Measurements from ENCODE around the gene VTI1A.

The VTI1A gene

GRCh38 chr10:112524641-112525040, 77.6 kb downstream of the VTI1A start:
- no peaks in the 10 kb centered on the region for H3K9me3 ChIP-seq (ENCODE audit: control insufficient read depth, insufficient read depth, low read depth, low read length)
- H3K36me3 ChIP-seq (ENCODE audit: control insufficient read depth in 2 of 2, insufficient read depth in 1 of 2, low read length in 2 of 2): no peaks in the 10 kb centered on the region
- H3K27ac ChIP-seq (ENCODE audit: extremely low read depth, low read depth, low read length): no peak overlapping the region
- CTCF ChIA-PET: interaction anchor here (0.5 kb wide), 1 partner anchor 861 kb away, joined by 3 read pairs; no protein-coding TSS in a partner anchor
- peaks cover 11% of the 10 kb centered on the region; the same call in 1 of the 2 replicates for H3K4me1 ChIP-seq (ENCODE audit: control insufficient read depth, insufficient read depth, low read length)
- POLR2A ChIA-PET: no interaction called here
- TF ChIP-seq HOXC10 (CRISPR knock-in tag; IDR thresholded peaks at IDR 0.05) (no peak), ZNF664 (tag by site-specific recombination; IDR thresholded peaks at IDR 0.05) (no peak), REST (tag by site-specific recombination; IDR thresholded peaks at IDR 0.05) (no peak), ZNF521 (tag by site-specific recombination; IDR thresholded peaks at IDR 0.05) (no peak), ZNF623 (tag by site-specific recombination; IDR thresholded peaks at IDR 0.05) (no peak), GLIS2 (tag by site-specific recombination; IDR thresholded peaks at IDR 0.05) (no peak), ZNF837 (tag by site-specific recombination; IDR thresholded peaks at IDR 0.05) (no peak), ZFHX2 (tag by site-specific recombination; conservative IDR thresholded peaks at IDR 0.05) (no peak), ZNF791 (tag by site-specific recombination; IDR thresholded peaks at IDR 0.05) (no peak), ZNF488 (tag by site-specific recombination; IDR thresholded peaks at IDR 0.05) (no peak), CTCF (tag by site-specific recombination; IDR thresholded peaks at IDR 0.05) (no peak), ZFP41 (tag by site-specific recombination; IDR thresholded peaks at IDR 0.05; ENCODE audit: borderline replicate concordance) (no peak), SP3 (tag by site-specific recombination; IDR thresholded peaks at IDR 0.05) (no peak), ZNF138 (tag by site-specific recombination; IDR thresholded peaks at IDR 0.05; ENCODE audit: borderline replicate concordance) (no peak), PRDM2 (tag by site-specific recombination; IDR thresholded peaks at IDR 0.05; ENCODE audit: borderline replicate concordance) (no peak), ZNF174 (tag by site-specific recombination; IDR thresholded peaks at IDR 0.05) (no peak)
- TF ChIP-seq, protein P1, sequence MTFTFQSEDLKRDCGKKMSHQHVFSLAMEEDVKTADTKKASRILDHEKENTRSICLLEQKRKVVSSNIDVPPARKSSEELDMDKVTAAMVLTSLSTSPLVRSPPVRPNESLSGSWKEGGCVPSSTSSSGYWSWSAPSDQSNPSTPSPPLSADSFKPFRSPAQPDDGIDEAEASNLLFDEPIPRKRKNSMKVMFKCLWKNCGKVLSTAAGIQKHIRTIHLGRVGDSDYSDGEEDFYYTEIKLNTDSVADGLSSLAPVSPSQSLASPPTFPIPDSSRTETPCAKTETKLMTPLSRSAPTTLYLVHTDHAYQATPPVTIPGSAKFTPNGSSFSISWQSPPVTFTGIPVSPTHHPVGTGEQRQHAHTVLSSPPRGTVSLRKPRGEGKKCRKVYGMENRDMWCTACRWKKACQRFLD (tag by site-specific recombination; IDR thresholded peaks at IDR 0.05): no peak
- TF ChIP-seq, protein P2, sequence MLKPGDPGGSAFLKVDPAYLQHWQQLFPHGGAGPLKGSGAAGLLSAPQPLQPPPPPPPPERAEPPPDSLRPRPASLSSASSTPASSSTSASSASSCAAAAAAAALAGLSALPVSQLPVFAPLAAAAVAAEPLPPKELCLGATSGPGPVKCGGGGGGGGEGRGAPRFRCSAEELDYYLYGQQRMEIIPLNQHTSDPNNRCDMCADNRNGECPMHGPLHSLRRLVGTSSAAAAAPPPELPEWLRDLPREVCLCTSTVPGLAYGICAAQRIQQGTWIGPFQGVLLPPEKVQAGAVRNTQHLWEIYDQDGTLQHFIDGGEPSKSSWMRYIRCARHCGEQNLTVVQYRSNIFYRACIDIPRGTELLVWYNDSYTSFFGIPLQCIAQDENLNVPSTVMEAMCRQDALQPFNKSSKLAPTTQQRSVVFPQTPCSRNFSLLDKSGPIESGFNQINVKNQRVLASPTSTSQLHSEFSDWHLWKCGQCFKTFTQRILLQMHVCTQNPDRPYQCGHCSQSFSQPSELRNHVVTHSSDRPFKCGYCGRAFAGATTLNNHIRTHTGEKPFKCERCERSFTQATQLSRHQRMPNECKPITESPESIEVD (tag by site-specific recombination; IDR thresholded peaks at IDR 0.05): no peak
- TF ChIP-seq, protein P3, sequence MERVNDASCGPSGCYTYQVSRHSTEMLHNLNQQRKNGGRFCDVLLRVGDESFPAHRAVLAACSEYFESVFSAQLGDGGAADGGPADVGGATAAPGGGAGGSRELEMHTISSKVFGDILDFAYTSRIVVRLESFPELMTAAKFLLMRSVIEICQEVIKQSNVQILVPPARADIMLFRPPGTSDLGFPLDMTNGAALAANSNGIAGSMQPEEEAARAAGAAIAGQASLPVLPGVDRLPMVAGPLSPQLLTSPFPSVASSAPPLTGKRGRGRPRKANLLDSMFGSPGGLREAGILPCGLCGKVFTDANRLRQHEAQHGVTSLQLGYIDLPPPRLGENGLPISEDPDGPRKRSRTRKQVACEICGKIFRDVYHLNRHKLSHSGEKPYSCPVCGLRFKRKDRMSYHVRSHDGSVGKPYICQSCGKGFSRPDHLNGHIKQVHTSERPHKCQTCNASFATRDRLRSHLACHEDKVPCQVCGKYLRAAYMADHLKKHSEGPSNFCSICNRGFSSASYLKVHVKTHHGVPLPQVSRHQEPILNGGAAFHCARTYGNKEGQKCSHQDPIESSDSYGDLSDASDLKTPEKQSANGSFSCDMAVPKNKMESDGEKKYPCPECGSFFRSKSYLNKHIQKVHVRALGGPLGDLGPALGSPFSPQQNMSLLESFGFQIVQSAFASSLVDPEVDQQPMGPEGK (tag by site-specific recombination; IDR thresholded peaks at IDR 0.05): no peak
- no peak overlapping the region for H3K4me3 ChIP-seq (ENCODE audit: low read depth, low read length)
